K562 (cell line): Measurements from ENCODE around the gene DALRD3.

Experiments used
- CTCF ChIP-seq, 3 experiments: IDR thresholded peaks in 2 of 3; conservative IDR thresholded peaks in 1 of 3; 2 replicates each; pipeline ENCODE4 v1.5.1; 2011 to 2012; ENCODE audit warnings: low read length in 3 of 3, mild to moderate bottlenecking in 3 of 3, control low read depth in 2 of 3, improper control_type of control experiment in 1 of 3, inconsistent platforms in 1 of 3, low read depth in 1 of 3, mixed read lengths in 1 of 3, moderate library complexity in 1 of 3; ENCODE audit not compliant: insufficient read depth in 2 of 3
- FOXK2 ChIP-seq, 2 experiments: fragments of 450-650 bp; IDR thresholded peaks in 1 of 2; conservative IDR thresholded peaks in 1 of 2; 2 replicates each; pipeline ENCODE4 v1.6.1; 2016; ENCODE audit warnings: low read depth in 2 of 2, mild to moderate bottlenecking in 1 of 2
- KLF10 ChIP-seq: fragments of 250-450 bp; sonication (Bioruptor Pico); IDR thresholded peaks from 2 replicates; pipeline ENCODE4 v1.6.1; 2021; ENCODE audit warnings: matching md5 sums
- NR1H2 ChIP-seq: sonication (generic); formaldehyde crosslinking; IDR thresholded peaks from 2 replicates; pipeline ENCODE4 v1.4.0; 2020; ENCODE audit warnings: mild to moderate bottlenecking, missing genetic modification reagents
- RFX5 ChIP-seq: IDR thresholded peaks from 2 replicates; pipeline ENCODE4 v1.6.1; 2011; ENCODE audit warnings: low read depth, mild to moderate bottlenecking, improper control_type of control experiment, low read length
- ZBTB17 ChIP-seq: fragments of 450-650 bp; formaldehyde crosslinking; IDR thresholded peaks from 2 replicates; pipeline ENCODE4 v1.4.0; 2020; ENCODE audit warnings: mild to moderate bottlenecking
- ZNF75A ChIP-seq: fragments of 450-650 bp; formaldehyde crosslinking; IDR thresholded peaks from 2 replicates; pipeline ENCODE4 v1.4.0; 2020; ENCODE audit warnings: mild to moderate bottlenecking
- TF ChIP-seq, protein P1 (sequence below): fragments of 250-450 bp; sonication (Bioruptor Pico); IDR thresholded peaks from 2 replicates; pipeline ENCODE4 v1.5.0; 2021

DNA sequence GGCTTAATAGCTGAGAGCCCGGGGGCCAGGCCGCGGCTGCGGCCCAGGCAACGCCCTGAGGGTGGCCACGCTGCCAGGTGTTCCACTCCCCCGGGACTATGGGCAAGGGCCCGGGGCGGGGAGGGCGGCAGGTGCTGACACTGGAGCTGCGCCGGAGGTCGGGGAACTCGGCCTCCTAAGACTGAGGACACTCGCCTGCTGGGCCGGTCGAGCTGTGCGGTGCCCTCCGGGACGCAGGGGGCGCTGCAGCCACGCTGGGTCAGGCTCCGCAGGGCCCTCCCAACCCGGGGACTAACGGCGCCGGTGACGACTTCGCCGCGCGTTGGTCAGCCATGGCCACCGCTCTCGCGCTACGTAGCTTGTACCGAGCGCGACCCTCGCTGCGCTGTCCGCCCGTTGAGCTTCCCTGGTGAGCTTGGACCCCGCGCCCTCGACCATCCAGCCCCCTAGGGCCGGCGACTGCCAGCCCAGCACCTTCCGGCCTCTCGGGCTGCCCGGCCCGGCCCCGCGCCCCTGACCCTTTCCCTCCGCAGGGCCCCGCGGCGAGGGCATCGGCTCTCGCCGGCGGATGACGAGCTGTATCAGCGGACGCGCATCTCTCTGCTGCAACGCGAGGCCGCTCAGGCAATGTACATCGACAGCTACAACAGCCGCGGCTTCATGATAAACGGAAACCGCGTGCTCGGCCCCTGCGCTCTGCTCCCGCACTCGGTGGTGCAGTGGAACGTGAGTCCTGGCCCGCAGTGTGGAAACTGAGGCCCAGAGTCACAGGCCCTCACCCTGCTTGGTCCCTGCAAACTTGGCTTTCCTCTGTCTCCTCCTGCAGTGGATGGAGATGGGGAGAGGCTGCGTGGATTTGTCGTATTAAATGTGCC is 3.7 kb upstream of the DALRD3 start, which contains the start of gene NDUFAF3:
- no peak for TF ChIP-seq ZNF75A (CRISPR knock-in tag)
- no peak; a peak in 1 of 4 replicates for TF ChIP-seq FOXK2 (conservative IDR thresholded peaks at IDR 0.05 in 1 of 2, IDR thresholded peaks at IDR 0.05 in 1 of 2; ENCODE audit: low read depth in 2 of 2)
- TF ChIP-seq ZBTB17 (CRISPR knock-in tag), result no peak; the same call in 1 of the 2 replicates
- no peak for TF ChIP-seq NR1H2 (CRISPR knock-in tag)
- TF ChIP-seq RFX5, result no peak
- peak; percentile 79 to 83 (median 82) for TF ChIP-seq CTCF (IDR thresholded peaks at IDR 0.05 in 2 of 3, conservative IDR thresholded peaks at IDR 0.05 in 1 of 3; ENCODE audit: insufficient read depth in 2 of 3, low read depth in 1 of 3, low read length in 3 of 3)
- TF ChIP-seq, protein P1, sequence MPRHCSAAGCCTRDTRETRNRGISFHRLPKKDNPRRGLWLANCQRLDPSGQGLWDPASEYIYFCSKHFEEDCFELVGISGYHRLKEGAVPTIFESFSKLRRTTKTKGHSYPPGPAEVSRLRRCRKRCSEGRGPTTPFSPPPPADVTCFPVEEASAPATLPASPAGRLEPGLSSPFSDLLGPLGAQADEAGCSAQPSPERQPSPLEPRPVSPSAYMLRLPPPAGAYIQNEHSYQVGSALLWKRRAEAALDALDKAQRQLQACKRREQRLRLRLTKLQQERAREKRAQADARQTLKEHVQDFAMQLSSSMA, result no peak; the same call in 1 of the 2 replicates
- TF ChIP-seq KLF10 (CRISPR knock-in tag), result no peak
